Measurements from ENCODE around the gene EDARADD. TPM values are rescaled to one million over a fixed set of nuclear protein-coding genes. Genes with fewer than 3 reads are reported as not detected.

Gene EDARADD
- total and polyA plus RNA-seq, 2 of the 13 experiments (the other 11 are each of a cell fraction or from before 2014, with no cell fraction given), result 0.03 TPM; not detected in 1

DNA sequence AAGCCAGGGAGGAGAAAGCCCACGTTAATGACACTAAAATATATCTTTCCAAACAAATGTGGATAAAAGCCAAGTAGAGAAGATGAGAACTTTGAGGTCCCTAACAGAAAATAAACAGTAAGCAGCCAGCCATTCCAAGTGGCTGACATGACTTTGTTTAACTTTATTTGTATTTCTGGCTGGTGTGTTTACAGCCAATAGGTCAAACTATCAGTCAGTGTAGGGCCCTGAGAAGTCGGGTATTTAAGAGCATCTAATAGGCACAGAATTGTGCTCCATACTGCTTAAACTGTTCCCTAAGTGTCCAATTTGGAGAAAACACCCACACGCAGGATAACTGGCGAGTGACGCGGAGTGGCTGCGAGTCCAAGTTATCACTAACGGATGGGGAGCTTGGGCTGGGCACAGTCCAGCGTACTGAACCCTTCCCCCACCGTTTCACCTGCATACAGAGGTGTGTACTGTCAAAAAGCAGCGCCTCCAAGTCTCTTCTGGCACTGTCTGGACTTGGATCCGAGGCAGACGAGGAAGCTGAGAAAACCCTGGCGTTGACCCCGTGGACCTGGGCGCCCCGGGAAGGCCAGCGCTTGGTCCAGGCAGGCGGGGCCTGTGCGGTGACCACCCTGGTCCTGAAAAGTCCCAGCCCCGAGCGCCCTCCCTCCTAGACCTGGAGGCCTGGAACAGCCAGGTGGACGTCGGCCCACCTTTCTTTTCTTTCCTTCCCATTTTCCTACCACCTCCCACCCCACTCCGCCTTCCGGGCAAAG, 129.0 kb downstream of the EDARADD start (continued):
- TF ChIP-seq, protein P1, sequence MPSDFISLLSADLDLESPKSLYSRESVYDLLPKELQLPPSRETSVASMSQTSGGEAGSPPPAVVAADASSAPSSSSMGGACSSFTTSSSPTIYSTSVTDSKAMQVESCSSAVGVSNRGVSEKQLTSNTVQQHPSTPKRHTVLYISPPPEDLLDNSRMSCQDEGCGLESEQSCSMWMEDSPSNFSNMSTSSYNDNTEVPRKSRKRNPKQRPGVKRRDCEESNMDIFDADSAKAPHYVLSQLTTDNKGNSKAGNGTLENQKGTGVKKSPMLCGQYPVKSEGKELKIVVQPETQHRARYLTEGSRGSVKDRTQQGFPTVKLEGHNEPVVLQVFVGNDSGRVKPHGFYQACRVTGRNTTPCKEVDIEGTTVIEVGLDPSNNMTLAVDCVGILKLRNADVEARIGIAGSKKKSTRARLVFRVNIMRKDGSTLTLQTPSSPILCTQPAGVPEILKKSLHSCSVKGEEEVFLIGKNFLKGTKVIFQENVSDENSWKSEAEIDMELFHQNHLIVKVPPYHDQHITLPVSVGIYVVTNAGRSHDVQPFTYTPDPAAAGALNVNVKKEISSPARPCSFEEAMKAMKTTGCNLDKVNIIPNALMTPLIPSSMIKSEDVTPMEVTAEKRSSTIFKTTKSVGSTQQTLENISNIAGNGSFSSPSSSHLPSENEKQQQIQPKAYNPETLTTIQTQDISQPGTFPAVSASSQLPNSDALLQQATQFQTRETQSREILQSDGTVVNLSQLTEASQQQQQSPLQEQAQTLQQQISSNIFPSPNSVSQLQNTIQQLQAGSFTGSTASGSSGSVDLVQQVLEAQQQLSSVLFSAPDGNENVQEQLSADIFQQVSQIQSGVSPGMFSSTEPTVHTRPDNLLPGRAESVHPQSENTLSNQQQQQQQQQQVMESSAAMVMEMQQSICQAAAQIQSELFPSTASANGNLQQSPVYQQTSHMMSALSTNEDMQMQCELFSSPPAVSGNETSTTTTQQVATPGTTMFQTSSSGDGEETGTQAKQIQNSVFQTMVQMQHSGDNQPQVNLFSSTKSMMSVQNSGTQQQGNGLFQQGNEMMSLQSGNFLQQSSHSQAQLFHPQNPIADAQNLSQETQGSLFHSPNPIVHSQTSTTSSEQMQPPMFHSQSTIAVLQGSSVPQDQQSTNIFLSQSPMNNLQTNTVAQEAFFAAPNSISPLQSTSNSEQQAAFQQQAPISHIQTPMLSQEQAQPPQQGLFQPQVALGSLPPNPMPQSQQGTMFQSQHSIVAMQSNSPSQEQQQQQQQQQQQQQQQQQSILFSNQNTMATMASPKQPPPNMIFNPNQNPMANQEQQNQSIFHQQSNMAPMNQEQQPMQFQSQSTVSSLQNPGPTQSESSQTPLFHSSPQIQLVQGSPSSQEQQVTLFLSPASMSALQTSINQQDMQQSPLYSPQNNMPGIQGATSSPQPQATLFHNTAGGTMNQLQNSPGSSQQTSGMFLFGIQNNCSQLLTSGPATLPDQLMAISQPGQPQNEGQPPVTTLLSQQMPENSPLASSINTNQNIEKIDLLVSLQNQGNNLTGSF (CRISPR knock-in tag; IDR thresholded peaks at IDR 0.05), result no peak
- TF ChIP-seq NONO (IDR thresholded peaks at IDR 0.05) (no peak), NONO (CRISPR knock-in tag; conservative IDR thresholded peaks at IDR 0.05) (no peak; the same call in 1 of the 2 replicates), ZNF839 (CRISPR knock-in tag; IDR thresholded peaks at IDR 0.05; ENCODE audit: borderline replicate concordance) (no peak), EED (CRISPR knock-in tag; IDR thresholded peaks at IDR 0.05) (no peak), RBFOX2 (IDR thresholded peaks at IDR 0.05; ENCODE audit: low read depth, low read length) (no peak), ZNF20 (CRISPR knock-in tag; IDR thresholded peaks at IDR 0.05) (peak; percentile 29; the same call in 1 of the 2 replicates), CBX2 (IDR thresholded peaks at IDR 0.05; ENCODE audit: low read depth, low read length) (no peak), CBX2 (CRISPR knock-in tag; IDR thresholded peaks at IDR 0.05; ENCODE audit: low read depth) (no peak; the same call in 1 of the 2 replicates), POLR2AphosphoS5 (IDR thresholded peaks at IDR 0.05; ENCODE audit: low read depth, low read length) (no peak; the same call in 1 of the 2 replicates), PTBP1 (IDR thresholded peaks at IDR 0.05; ENCODE audit: low read depth, low read length, poor library complexity, severe bottlenecking) (no peak)
- TF ChIP-seq, protein P2, sequence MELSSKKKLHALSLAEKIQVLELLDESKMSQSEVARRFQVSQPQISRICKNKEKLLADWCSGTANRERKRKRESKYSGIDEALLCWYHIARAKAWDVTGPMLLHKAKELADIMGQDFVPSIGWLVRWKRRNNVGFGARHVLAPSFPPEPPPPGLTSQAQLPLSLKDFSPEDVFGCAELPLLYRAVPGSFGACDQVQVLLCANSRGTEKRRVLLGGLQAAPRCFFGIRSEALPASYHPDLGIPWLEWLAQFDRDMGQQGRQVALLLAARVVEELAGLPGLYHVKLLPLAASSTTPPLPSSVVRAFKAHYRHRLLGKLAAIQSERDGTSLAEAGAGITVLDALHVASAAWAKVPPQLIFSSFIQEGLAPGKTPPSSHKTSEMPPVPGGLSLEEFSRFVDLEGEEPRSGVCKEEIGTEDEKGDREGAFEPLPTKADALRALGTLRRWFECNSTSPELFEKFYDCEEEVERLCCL (CRISPR knock-in tag; IDR thresholded peaks at IDR 0.05; ENCODE audit: borderline replicate concordance), result no peak
- TF ChIP-seq, protein P3, sequence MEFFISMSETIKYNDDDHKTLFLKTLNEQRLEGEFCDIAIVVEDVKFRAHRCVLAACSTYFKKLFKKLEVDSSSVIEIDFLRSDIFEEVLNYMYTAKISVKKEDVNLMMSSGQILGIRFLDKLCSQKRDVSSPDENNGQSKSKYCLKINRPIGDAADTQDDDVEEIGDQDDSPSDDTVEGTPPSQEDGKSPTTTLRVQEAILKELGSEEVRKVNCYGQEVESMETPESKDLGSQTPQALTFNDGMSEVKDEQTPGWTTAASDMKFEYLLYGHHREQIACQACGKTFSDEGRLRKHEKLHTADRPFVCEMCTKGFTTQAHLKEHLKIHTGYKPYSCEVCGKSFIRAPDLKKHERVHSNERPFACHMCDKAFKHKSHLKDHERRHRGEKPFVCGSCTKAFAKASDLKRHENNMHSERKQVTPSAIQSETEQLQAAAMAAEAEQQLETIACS (CRISPR knock-in tag; IDR thresholded peaks at IDR 0.05), result no peak
- TF ChIP-seq, protein P4, sequence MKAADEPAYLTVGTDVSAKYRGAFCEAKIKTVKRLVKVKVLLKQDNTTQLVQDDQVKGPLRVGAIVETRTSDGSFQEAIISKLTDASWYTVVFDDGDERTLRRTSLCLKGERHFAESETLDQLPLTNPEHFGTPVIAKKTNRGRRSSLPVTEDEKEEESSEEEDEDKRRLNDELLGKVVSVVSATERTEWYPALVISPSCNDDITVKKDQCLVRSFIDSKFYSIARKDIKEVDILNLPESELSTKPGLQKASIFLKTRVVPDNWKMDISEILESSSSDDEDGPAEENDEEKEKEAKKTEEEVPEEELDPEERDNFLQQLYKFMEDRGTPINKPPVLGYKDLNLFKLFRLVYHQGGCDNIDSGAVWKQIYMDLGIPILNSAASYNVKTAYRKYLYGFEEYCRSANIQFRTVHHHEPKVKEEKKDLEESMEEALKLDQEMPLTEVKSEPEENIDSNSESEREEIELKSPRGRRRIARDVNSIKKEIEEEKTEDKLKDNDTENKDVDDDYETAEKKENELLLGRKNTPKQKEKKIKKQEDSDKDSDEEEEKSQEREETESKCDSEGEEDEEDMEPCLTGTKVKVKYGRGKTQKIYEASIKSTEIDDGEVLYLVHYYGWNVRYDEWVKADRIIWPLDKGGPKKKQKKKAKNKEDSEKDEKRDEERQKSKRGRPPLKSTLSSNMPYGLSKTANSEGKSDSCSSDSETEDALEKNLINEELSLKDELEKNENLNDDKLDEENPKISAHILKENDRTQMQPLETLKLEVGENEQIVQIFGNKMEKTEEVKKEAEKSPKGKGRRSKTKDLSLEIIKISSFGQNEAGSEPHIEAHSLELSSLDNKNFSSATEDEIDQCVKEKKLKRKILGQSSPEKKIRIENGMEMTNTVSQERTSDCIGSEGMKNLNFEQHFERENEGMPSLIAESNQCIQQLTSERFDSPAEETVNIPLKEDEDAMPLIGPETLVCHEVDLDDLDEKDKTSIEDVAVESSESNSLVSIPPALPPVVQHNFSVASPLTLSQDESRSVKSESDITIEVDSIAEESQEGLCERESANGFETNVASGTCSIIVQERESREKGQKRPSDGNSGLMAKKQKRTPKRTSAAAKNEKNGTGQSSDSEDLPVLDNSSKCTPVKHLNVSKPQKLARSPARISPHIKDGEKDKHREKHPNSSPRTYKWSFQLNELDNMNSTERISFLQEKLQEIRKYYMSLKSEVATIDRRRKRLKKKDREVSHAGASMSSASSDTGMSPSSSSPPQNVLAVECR (CRISPR knock-in tag; IDR thresholded peaks at IDR 0.05; ENCODE audit: borderline replicate concordance), result peak; percentile 21; the same call in 1 of the 2 replicates

All from HepG2 (cell line).